GM19351 (cell line): ENCODE data around the gene RNASE12.
"Not testable (repeated sequence)": the region's sequence is repeated elsewhere in the genome, so short reads cannot be mapped to it uniquely, and the experiment has no call there.

Experiments used
- ATAC-seq: cut with Tn5 transposase; IDR thresholded peaks from one replicate; pipeline ENCODE4 v1.9.1; 2021; ENCODE audit warnings: mild to moderate bottlenecking, moderate library complexity; ENCODE audit not compliant: unreplicated experiment

The RNASE12 gene

GRCh38 chr14:20614038-20614840 lies 23.1 kb upstream of the RNASE12 start:
- ATAC-seq: no peak

GRCh38 chr14:20613094-20614037 lies 22.2 kb upstream of the RNASE12 start:
- ATAC-seq: peak; percentile 68

- ATAC-seq: no peak
Observed at GRCh38 chr14:20612403-20612802, 21.2 kb upstream of the RNASE12 start.

GRCh38 chr14:20611277-20611676 lies 20.1 kb upstream of the RNASE12 start:
- no peak for ATAC-seq

- peak; percentile 19 for ATAC-seq
Observed at GRCh38 chr14:20610002-20610765, 19.0 kb upstream of the RNASE12 start.

- ATAC-seq: no peak
Observed at GRCh38 chr14:20609215-20610001, 18.2 kb upstream of the RNASE12 start.

- no peak for ATAC-seq
Observed at GRCh38 chr14:20608383-20609110, 17.4 kb upstream of the RNASE12 start.

GRCh38 chr14:20607617-20608016 lies 16.4 kb upstream of the RNASE12 start:
- peak; percentile 34 for ATAC-seq

- no peak for ATAC-seq
Observed at GRCh38 chr14:20606902-20607242, 15.7 kb upstream of the RNASE12 start.

GRCh38 chr14:20606190-20606901 lies 15.2 kb upstream of the RNASE12 start:
- no peak for ATAC-seq

GRCh38 chr14:20603813-20604690 lies 12.9 kb upstream of the RNASE12 start:
- no peak for ATAC-seq

GRCh38 chr14:20602583-20602982 lies 11.4 kb upstream of the RNASE12 start:
- ATAC-seq: no peak

GRCh38 chr14:20601522-20601921 lies 10.3 kb upstream of the RNASE12 start:
- ATAC-seq: no peak

GRCh38 chr14:20597108-20597507 lies 5.9 kb upstream of the RNASE12 start:
- ATAC-seq: no peak

GRCh38 chr14:20595726-20596125 lies 4.5 kb upstream of the RNASE12 start:
- ATAC-seq: not testable (repeated sequence)

GRCh38 chr14:20592574-20592973 lies 1.4 kb upstream of the RNASE12 start:
- ATAC-seq: no peak

GRCh38 chr14:20587489-20588154 lies 3.6 kb downstream of the RNASE12 start, which contains the start of gene RNASE11:
TSS of gene RNASE11 (minus strand) at chr14:20588001.
- ATAC-seq: peak; percentile 57
